ENCODE measurements around the gene RNF130. TPM values are rescaled to one million over a fixed set of nuclear protein-coding genes. Genes with fewer than 3 reads are reported as not detected.
"Not testable (repeated sequence)": the region's sequence is repeated elsewhere in the genome, so short reads cannot be mapped to it uniquely, and the experiment has no call there.

Gene RNF130
- total and polyA plus RNA-seq, 9 of the 15 experiments (the other 6 are each of a cell fraction or from before 2014, with no cell fraction given), result 5.8 to 39.4 (median 27.1) TPM

DNA sequence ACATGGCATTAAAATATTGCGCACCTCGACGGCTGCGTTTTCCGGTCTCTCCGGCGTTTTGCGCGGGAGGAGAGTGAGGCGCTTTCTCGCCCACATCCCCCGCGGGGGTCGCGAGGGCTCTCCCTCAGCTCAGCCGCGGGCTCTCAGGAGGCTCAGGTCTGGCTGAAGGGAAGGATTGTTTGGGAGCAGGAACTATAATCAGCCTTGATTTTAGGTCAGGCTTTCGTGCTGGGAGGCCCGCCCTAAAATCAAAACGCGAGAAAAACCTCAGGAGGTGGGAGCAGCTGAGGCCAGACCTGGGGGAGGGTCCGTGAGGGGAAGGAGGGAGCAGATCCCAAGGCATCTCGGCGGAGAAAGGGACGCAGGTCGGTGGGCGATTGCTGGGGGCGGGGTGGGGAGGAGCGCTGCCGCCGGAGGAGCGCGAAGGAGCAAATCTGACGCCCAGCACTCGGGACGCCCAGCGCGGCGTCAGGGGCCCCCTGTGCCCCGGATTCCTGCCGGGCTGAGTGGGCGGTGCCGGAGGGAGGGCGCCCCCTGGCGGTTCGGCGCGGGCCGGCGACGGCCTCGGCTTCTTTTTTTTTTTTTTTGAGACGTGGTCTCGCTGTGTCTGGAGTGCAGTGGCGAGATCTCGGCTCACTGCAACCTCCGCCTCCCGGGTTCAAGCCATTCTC lies 18.7 kb upstream of the RNF130 start (continued):
- peak; percentile 44; the same call in 1 of the 2 replicates for TF ChIP-seq MTA3 (IDR thresholded peaks at IDR 0.05; ENCODE audit: borderline replicate concordance)
- peak; percentile 93 to 95 for TF ChIP-seq KDM1A (IDR thresholded peaks at IDR 0.05)
- TF ChIP-seq ZNF197 (CRISPR knock-in tag; IDR thresholded peaks at IDR 0.05; ENCODE audit: low read depth), result 0 out of 2 replicates have a peak, but pooled peaks have one; percentile 64
- 0 out of 2 replicates have a peak, but pooled peaks have one; percentile 38 for TF ChIP-seq ZNF263 (CRISPR knock-in tag; IDR thresholded peaks at IDR 0.05; ENCODE audit: borderline replicate concordance)
- no peak for TF ChIP-seq ZNF311 (CRISPR knock-in tag; IDR thresholded peaks at IDR 0.05)
- TF ChIP-seq CXXC5 (CRISPR knock-in tag; IDR thresholded peaks at IDR 0.05), result peak; percentile 86
- TF ChIP-seq, protein P1, sequence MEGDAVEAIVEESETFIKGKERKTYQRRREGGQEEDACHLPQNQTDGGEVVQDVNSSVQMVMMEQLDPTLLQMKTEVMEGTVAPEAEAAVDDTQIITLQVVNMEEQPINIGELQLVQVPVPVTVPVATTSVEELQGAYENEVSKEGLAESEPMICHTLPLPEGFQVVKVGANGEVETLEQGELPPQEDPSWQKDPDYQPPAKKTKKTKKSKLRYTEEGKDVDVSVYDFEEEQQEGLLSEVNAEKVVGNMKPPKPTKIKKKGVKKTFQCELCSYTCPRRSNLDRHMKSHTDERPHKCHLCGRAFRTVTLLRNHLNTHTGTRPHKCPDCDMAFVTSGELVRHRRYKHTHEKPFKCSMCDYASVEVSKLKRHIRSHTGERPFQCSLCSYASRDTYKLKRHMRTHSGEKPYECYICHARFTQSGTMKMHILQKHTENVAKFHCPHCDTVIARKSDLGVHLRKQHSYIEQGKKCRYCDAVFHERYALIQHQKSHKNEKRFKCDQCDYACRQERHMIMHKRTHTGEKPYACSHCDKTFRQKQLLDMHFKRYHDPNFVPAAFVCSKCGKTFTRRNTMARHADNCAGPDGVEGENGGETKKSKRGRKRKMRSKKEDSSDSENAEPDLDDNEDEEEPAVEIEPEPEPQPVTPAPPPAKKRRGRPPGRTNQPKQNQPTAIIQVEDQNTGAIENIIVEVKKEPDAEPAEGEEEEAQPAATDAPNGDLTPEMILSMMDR (IDR thresholded peaks at IDR 0.05 in 2 of 3, conservative IDR thresholded peaks at IDR 0.05 in 1 of 3; ENCODE audit: insufficient read depth in 2 of 3, low read depth in 1 of 3, low read length in 3 of 3), result peak; percentile 79 to 90 (median 89)
- TF ChIP-seq SMC3 (conservative IDR thresholded peaks at IDR 0.05; ENCODE audit: insufficient read depth, low read depth, low read length), result peak; percentile 48; the same call in 1 of the 2 replicates
- no peak for TF ChIP-seq ZNF3 (CRISPR knock-in tag; IDR thresholded peaks at IDR 0.05)
- TF ChIP-seq ZC3H8 (IDR thresholded peaks at IDR 0.05), result no peak
- no peak for TF ChIP-seq POLR3G (IDR thresholded peaks at IDR 0.05; ENCODE audit: extremely low read depth, insufficient read length, insufficient replicate concordance)
- peak; percentile 92 for TF ChIP-seq PHF21A (IDR thresholded peaks at IDR 0.05; ENCODE audit: borderline replicate concordance, low read depth)
- no peak for TF ChIP-seq BRD4 (IDR thresholded peaks at IDR 0.05)
- peak; percentile 47; the same call in 1 of the 2 replicates for TF ChIP-seq L3MBTL2 (IDR thresholded peaks at IDR 0.05)
- peak; percentile 24; the same call in 1 of the 2 replicates for TF ChIP-seq PHF8 (IDR thresholded peaks at IDR 0.05; ENCODE audit: borderline replicate concordance, low read length)
- TF ChIP-seq ZNF175 (CRISPR knock-in tag; IDR thresholded peaks at IDR 0.05; ENCODE audit: low read depth), result no peak
- peak; percentile 73 for TF ChIP-seq HDAC2 (IDR thresholded peaks at IDR 0.05)
- TF ChIP-seq MAZ (CRISPR knock-in tag; conservative IDR thresholded peaks at IDR 0.05 in 1 of 2, IDR thresholded peaks at IDR 0.05 in 1 of 2), result peak; percentile 44 to 81; a peak in 2 of 4 replicates
- TF ChIP-seq HMGN3 (IDR thresholded peaks at IDR 0.05; ENCODE audit: borderline replicate concordance, extremely low read depth, insufficient read length, low read depth, low read length), result peak; percentile 40
- no peak for TF ChIP-seq TAF15 (IDR thresholded peaks at IDR 0.05; ENCODE audit: low read depth, low read length)
- peak; percentile 24 to 66; a peak in 3 of 4 replicates for TF ChIP-seq RCOR1 (IDR thresholded peaks at IDR 0.05; ENCODE audit: borderline replicate concordance in 1 of 2, low read depth in 2 of 2, low read length in 2 of 2)

DNA sequence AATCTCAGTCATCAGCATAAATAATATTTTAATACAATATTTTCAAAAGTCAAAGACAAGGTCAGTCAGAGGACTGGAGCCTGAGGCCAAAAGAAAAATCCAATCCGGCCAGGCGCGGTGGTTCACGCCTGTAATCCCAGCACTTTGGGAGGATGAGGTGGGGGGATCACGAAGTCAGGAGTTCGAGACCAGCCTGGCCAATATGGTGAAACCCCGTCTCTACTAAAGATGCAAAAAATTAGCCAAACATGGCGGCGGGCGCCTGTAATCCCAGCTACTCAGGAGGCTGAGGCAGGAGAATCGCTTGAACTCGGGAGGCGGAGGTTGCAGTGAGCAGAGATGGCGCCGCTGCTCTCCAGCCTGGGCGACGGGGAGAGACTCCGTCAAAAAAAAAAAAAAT lies 18.1 kb upstream of the RNF130 start:
- ATAC-seq; H4K20me1 ChIP-seq (replicated peaks; ENCODE audit: control insufficient read depth, insufficient read depth, low read length); H3K9ac ChIP-seq (ENCODE audit: insufficient read depth in 1 of 2, low read depth in 2 of 2, low read length in 2 of 2); H3K79me2 ChIP-seq (ENCODE audit: control insufficient read depth, insufficient read depth, low read length); DNase-seq (ENCODE audit: extremely low read depth in 1 of 4, low spot score in 3 of 4); H3K9me1 ChIP-seq (ENCODE audit: control insufficient read depth, insufficient read depth, low read length); H3K4me3 ChIP-seq; CTCF ChIA-PET (ENCODE audit: low intra/inter-chr PET ratio); H3K27me3 ChIP-seq (ENCODE audit: control insufficient read depth in 2 of 2, insufficient read depth in 2 of 2, low read length in 2 of 2); in situ Hi-C loops (cut with MboI); H3K36me3 ChIP-seq (ENCODE audit: control insufficient read depth, insufficient read depth, low read length); FAIRE-seq; BruUV-seq (replicated peaks); H3K27ac ChIP-seq (ENCODE audit: extremely low read depth, low read depth, low read length); H3K9me3 ChIP-seq (replicated peaks; ENCODE audit: control insufficient read depth, insufficient read depth, low read depth, low read length); H3K4me2 ChIP-seq (ENCODE audit: insufficient read depth, low read length); H2AFZ ChIP-seq (ENCODE audit: low read depth, low read length): not testable (repeated sequence)
- POLR2A ChIA-PET, result interaction anchor here (0.6 kb wide), 1 partner anchor 190 kb away, joined by 3 read pairs; no protein-coding TSS in a partner anchor
- intact Hi-C loops (cut with micrococcal nuclease), result loop anchor here (5.0 kb wide), 3 partner anchors 102 to 327 kb away; partner anchors contain the start of gene MRNIP
- WGBS (ENCODE audit: insufficient coverage, low coverage, missing lambda C conversion rate), result 93% methylated on average over 10 of the region's 18 CpGs
- peaks cover 43 to 47% of the 10 kb centered on the region in 2 experiments for H3K4me1 ChIP-seq (replicated peaks in 1 of 2; ENCODE audit: control insufficient read depth in 2 of 2, insufficient read depth in 2 of 2, low read length in 2 of 2)
